SU-DHL-6 (cell line): ENCODE data around the gene ZNF516.

ENCODE experiments used
- CTCF ChIP-seq: fragments of 200-600 bp; sonication (generic); IDR thresholded peaks from one replicate; pipeline ENCODE4 v1.5.1; 2017; ENCODE audit warnings: antibody characterized with exemption, mild to moderate bottlenecking, low read length, moderate library complexity; ENCODE audit not compliant: insufficient read depth, poor library complexity, severe bottlenecking
- EZH2phosphoT487 ChIP-seq: fragments of 200-600 bp; sonication (generic), shearing (Covaris generic); conservative IDR thresholded peaks from 2 replicates; pipeline ENCODE4 v1.6.1; 2018; ENCODE audit warnings: mild to moderate bottlenecking, antibody characterized with exemption, low read length, moderate library complexity, mixed read lengths

- TF ChIP-seq CTCF (no peak), EZH2phosphoT487 (no peak)
Measured at GRCh38 chr18:76506974-76507764, 12.1 kb upstream of the ZNF516 start.
